A204.1 (cell line): ENCODE results near the gene SYT8.

Experiments used
- FAIRE-seq: peaks from 2 replicates; lab custom pipeline; 2012; peaks lifted over from hg19 to GRCh38; lab: Jason Lieb, UNC

The SYT8 gene

GRCh38 chr11:1845561-1846452 lies 11.0 kb downstream of the SYT8 start:
- FAIRE-seq = no peak

- no peak for FAIRE-seq
Measured at GRCh38 chr11:1846453-1846932, 11.7 kb downstream of the SYT8 start.

GRCh38 chr11:1847006-1847735 lies 12.4 kb downstream of the SYT8 start:
- FAIRE-seq = no peak

- FAIRE-seq = no peak
Measured at GRCh38 chr11:1847926-1848639, 13.3 kb downstream of the SYT8 start.

GRCh38 chr11:1848640-1849430 lies 14.0 kb downstream of the SYT8 start:
- FAIRE-seq = no peak

- FAIRE-seq = no peak
Measured at GRCh38 chr11:1851468-1852180, 16.8 kb downstream of the SYT8 start.

- no peak for FAIRE-seq
Measured at GRCh38 chr11:1852271-1852876, 17.6 kb downstream of the SYT8 start.

- no peak for FAIRE-seq
Measured at GRCh38 chr11:1852877-1853276, 18.1 kb downstream of the SYT8 start, which contains the start of gene LSP1. Gene LSP1, plus strand, starts transcription at chr11:1853084. Its CDS starts 61 bp downstream, at chr11:1853145.

- FAIRE-seq = no peak
Measured at GRCh38 chr11:1853376-1854131, 18.8 kb downstream of the SYT8 start.

- no peak for FAIRE-seq
Measured at GRCh38 chr11:1854132-1854948, 19.6 kb downstream of the SYT8 start.

GRCh38 chr11:1854949-1855885 lies 20.4 kb downstream of the SYT8 start:
- no peak for FAIRE-seq

- FAIRE-seq = no peak
Measured at GRCh38 chr11:1855886-1856265, 21.1 kb downstream of the SYT8 start.

GRCh38 chr11:1856306-1857005 lies 21.7 kb downstream of the SYT8 start:
- no peak for FAIRE-seq

- FAIRE-seq = no peak
Measured at GRCh38 chr11:1857064-1857463, 22.3 kb downstream of the SYT8 start.

- FAIRE-seq = no peak
Measured at GRCh38 chr11:1858154-1858553, 23.4 kb downstream of the SYT8 start.

GRCh38 chr11:1858576-1858975 lies 23.8 kb downstream of the SYT8 start:
- FAIRE-seq = no peak

GRCh38 chr11:1859004-1859403 lies 24.2 kb downstream of the SYT8 start:
- no peak for FAIRE-seq
